ENCODE results near the gene ARHGDIG. TPM values are rescaled to one million over a fixed set of nuclear protein-coding genes. Genes with fewer than 3 reads are reported as not detected.
A peak's percentile ranks its signal among the peaks of the same experiment; 100 is the strongest.

ARHGDIG gene
- total RNA-seq, 4 donors from 2014 or later, result 2.3 to 12.2 (median 5.9) TPM; not detected in 1

DNA sequence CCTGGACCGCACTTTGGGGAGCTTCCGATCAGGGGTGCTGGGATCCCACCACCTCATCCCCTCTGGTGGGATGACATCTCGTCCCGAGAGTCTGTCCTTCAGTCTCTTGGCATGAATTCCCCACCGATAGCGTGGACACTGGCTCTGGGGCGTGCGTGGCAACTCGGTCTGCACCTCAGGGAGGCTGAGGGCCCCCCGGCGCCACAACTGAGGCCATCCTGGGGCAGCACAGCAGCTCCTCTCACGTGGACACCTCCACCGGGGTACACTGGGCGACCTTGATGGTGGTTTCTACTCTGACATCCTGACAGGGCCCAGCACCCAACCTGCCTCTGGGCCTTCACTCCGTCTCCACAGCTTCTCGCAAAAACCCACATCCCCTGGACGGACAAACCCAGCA, 11.1 kb downstream of the ARHGDIG start:
- TF ChIP-seq, protein P1, sequence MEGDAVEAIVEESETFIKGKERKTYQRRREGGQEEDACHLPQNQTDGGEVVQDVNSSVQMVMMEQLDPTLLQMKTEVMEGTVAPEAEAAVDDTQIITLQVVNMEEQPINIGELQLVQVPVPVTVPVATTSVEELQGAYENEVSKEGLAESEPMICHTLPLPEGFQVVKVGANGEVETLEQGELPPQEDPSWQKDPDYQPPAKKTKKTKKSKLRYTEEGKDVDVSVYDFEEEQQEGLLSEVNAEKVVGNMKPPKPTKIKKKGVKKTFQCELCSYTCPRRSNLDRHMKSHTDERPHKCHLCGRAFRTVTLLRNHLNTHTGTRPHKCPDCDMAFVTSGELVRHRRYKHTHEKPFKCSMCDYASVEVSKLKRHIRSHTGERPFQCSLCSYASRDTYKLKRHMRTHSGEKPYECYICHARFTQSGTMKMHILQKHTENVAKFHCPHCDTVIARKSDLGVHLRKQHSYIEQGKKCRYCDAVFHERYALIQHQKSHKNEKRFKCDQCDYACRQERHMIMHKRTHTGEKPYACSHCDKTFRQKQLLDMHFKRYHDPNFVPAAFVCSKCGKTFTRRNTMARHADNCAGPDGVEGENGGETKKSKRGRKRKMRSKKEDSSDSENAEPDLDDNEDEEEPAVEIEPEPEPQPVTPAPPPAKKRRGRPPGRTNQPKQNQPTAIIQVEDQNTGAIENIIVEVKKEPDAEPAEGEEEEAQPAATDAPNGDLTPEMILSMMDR (IDR thresholded peaks at IDR 0.05), result no peak
- DNase-seq (ENCODE audit: low spot score) (no peak), ATAC-seq (ENCODE audit: low FRiP score) (no peak)

DNA sequence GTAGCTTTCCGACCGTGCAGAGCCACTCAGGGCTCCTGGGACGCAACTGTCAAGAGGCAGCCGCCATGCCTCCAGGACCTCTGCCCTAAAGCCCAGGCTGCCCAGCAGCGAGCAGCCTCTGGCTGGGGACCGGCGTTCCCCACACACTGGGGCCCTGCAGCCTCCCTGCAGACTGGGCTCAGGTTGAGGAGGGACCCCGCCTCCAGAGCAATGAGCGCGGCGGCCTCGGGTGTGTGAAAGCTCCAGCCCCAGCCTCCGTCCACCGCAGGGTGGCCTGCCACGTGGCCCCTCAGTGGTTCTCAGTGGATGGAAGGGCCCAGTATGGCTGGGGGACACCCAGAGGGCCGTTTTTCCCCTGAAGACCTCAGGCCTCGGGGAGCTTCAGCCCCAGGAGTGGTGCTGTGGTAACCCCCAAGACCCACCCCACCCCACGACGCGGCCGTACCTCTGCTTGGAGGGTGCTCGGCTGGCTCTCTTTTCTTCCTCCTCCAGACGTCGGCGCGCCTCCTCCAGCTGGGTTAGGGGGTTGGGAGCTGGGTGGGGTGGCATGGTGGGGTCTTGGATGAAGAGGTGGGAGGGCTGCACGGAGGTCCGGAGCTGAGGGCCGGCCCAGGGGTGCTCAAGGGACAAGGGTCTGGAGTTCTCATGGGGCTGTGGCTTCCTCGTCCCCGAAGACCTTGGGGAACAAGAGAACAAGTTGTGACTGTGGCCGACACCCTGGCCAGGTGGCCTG, 12.8 kb downstream of the ARHGDIG start:
- ATAC-seq (ENCODE audit: low FRiP score) (no peak), DNase-seq (ENCODE audit: low spot score) (no peak)

DNA sequence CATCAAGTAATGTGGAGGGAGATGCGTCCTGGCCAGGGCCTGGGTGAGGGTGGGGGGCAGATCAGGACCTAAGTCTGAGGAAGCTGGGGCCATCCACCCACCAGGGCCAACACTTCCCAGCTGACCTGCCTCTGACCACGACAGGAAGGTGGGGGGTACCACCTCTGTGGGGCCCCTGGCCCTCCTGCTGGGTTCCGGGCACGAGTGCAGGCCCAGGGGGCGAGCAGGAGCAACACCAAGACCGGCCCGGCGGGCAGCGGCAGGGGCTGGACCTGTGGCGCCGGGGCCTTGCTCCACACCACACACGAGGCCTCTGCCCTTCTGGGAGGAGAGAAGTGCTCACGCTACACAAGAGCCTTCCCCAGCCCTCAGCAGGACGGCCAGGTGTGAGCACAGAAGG, 15.9 kb downstream of the ARHGDIG start:
- DNase-seq (ENCODE audit: low spot score), result no peak
- no peak for ATAC-seq (ENCODE audit: low FRiP score)
- TF ChIP-seq, protein P1 (IDR thresholded peaks at IDR 0.05), result no peak

More for the DNA sequence above, 12.8 kb downstream of the ARHGDIG start:
- TF ChIP-seq, protein P1 (IDR thresholded peaks at IDR 0.05), result no peak

DNA sequence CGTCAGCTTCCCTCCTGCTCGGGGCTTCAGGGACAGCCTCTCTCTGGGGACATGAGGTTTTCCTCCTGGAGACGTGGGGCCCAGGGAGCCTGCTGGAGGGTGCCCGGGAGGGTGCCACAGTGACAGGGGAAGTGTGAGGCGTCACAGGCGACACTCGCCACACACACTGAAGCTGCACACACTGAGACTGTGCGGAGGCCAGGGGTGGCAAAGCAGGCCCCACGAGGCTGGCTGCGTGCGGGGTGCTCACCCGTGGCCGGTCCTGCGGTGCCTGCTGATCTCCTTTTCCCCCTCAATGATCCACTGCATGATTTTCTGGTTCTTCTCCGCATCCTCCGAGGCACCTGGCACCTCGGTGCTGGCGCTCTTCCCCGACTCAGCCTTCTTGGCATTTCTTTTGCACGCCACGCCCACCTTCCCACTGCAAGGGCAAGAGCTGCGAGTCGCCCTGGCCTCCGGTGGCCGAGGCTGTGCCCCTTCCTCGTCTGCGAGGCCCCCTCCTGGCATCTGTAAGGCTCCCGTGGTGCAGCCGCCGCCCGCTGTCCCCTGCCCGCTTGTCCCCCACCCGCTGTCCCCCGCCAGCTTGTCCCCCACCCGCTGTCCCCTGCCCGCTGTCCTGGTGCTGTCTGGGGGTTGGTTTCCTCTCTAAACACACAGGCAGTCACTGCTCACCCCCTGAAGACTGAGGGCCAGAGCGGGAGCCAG, 16.6 kb downstream of the ARHGDIG start:
- TF ChIP-seq, protein P1 (IDR thresholded peaks at IDR 0.05), result no peak
- no peak for ATAC-seq (ENCODE audit: low FRiP score)
- no peak for DNase-seq (ENCODE audit: low spot score)

DNA sequence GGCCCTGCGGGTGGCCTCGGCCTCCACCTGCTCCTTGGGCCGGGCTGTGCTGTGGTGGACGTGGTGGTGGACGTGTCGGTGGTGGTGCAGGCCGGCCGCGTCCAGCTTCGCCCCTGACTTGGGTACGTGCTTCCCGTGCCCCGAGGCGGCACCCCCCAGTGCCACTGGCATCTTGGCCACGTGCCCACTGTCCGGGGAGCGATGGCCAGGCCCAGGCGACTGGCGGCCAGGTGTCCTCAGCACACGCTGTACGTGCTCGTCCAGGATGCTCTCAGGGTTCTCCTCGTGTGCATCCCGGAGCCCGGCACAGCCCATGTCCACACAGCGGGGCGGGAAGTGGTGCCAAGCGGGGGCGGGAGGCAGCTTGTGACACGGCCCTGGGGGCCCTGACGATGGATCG, 17.4 kb downstream of the ARHGDIG start:
- TF ChIP-seq, protein P1 (IDR thresholded peaks at IDR 0.05), result no peak
- ATAC-seq (ENCODE audit: low FRiP score), result peak; percentile 17
- no peak for DNase-seq (ENCODE audit: low spot score)

DNA sequence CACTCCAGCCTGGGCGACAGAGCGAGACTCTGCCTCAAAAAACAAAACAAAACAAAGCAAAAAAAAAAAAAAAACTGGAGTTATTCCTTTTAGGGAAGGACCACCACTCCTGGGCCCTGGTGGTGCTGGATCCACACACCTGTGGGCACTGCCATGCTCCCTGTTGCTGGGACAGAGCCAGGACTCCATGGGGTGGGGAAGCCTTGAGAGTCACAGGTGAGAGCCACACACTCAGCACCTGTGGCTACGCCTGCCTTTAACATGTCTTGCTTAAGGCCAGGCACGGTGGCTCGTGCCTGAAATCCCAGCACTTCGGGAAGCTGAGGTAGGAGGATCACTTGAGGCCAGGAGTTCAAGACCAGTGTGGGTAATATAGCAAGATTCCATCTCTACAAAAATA, 20.8 kb downstream of the ARHGDIG start:
- ATAC-seq (ENCODE audit: low FRiP score) (no peak), DNase-seq (ENCODE audit: low spot score) (no peak)
- TF ChIP-seq, protein P1 (IDR thresholded peaks at IDR 0.05), result no peak

DNA sequence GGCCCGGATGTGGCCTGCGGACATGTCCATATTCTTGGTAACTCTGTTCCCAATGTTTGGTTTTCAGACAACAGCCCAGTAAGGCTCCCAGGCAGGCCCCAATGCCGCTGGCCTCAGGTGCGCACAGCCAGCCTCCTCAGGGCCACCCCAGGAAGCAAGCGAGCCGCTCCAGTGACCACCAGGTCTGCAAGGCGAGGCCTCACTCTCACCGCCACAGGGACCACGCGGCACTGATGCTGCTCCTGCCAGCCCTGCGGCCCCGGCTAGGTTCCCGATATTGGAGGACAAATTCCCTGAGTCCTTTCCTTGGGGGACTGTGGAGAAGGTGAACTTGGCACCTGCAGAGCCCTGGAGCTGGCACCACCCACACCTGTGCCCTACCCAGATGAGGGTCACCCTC, 21.6 kb downstream of the ARHGDIG start:
- TF ChIP-seq, protein P1 (IDR thresholded peaks at IDR 0.05), result no peak
- DNase-seq (ENCODE audit: low spot score), result no peak
- no peak for ATAC-seq (ENCODE audit: low FRiP score)

Data from omental fat pad (tissue), 4 donors.